Vagina (tissue), 2 donors: ENCODE measurements around the gene UBIAD1.
"Not testable (repeated sequence)": the region's sequence is repeated elsewhere in the genome, so short reads cannot be mapped to it uniquely, and the experiment has no call there.

Source experiments
- CTCF ChIP-seq, 3 experiments: fragments of 450-650 bp in 2 of 3; fragments of 200-600 bp in 1 of 3; sonication (generic) in 1 of 3; IDR thresholded peaks; one replicate each; pipeline ENCODE4 v1.5.1; 2017 to 2019; ENCODE audit warnings: antibody characterized with exemption in 3 of 3, mild to moderate bottlenecking in 2 of 3, moderate library complexity in 2 of 3
- POLR2A ChIP-seq, 2 donors: fragments of 450-650 bp; IDR thresholded peaks; one replicate each; pipeline ENCODE4 v1.6.1; 2017; ENCODE audit warnings: antibody characterized with exemption in 2 of 2, mild to moderate bottlenecking in 2 of 2, moderate library complexity in 2 of 2
- POLR2AphosphoS5 ChIP-seq, 2 donors: sonication (generic); formaldehyde crosslinking; IDR thresholded peaks; one replicate each; pipeline ENCODE4 v1.9.0; 2017; ENCODE audit warnings: antibody characterized with exemption in 2 of 2, mild to moderate bottlenecking in 2 of 2, low read depth in 1 of 2; ENCODE audit not compliant: insufficient read depth in 1 of 2

- TF ChIP-seq CTCF (IDR thresholded peaks at IDR 0.05); POLR2A (IDR thresholded peaks at IDR 0.05); POLR2AphosphoS5 (IDR thresholded peaks at IDR 0.05; ENCODE audit: insufficient read depth in 1 of 2, low read depth in 1 of 2): not testable (repeated sequence)
Observed at GRCh38 chr1:11267350-11268337, 5.4 kb upstream of the UBIAD1 start.
